ENCODE data around the gene CCDC88C.

The CCDC88C gene

GRCh38 chr14:91358025-91358319, 59.6 kb downstream of the CCDC88C start:
- POLR2A ChIA-PET = no interaction called here
- CTCF ChIA-PET = interaction anchor here (1.6 to 8.4 kb wide), 5 partner anchors 15 to 60 kb away, joined by 3 to 56 read pairs (median 4); no protein-coding TSS in a partner anchor
- no peak for DNase-seq (ENCODE audit: extremely low spot score)
- TF ChIP-seq CTCF (IDR thresholded peaks at IDR 0.05; ENCODE audit: control extremely low read depth, extremely low read depth, low read depth, missing control alignments) = no peak

GRCh38 chr14:91357272-91358024, 60.2 kb downstream of the CCDC88C start:
- DNase-seq (ENCODE audit: extremely low spot score) = no peak
- POLR2A ChIA-PET = no interaction called here
- no peak for TF ChIP-seq CTCF (IDR thresholded peaks at IDR 0.05; ENCODE audit: control extremely low read depth, extremely low read depth, low read depth, missing control alignments)
- CTCF ChIA-PET = interaction anchor here (1.0 to 8.4 kb wide), 9 partner anchors 14 to 70 kb away, joined by 3 to 56 read pairs (median 4); no protein-coding TSS in a partner anchor

GRCh38 chr14:91356181-91356763, 61.3 kb downstream of the CCDC88C start:
- DNase-seq (ENCODE audit: extremely low spot score) = no peak
- no peak for TF ChIP-seq CTCF (IDR thresholded peaks at IDR 0.05; ENCODE audit: control extremely low read depth, extremely low read depth, low read depth, missing control alignments)
- CTCF ChIA-PET = interaction anchor here (0.7 to 8.4 kb wide), 12 partner anchors 9 to 71 kb away, joined by 3 to 56 read pairs (median 4); no protein-coding TSS in a partner anchor
- POLR2A ChIA-PET = no interaction called here

GRCh38 chr14:91354979-91355685, 62.5 kb downstream of the CCDC88C start:
- peak; percentile 41 for TF ChIP-seq CTCF (IDR thresholded peaks at IDR 0.05; ENCODE audit: control extremely low read depth, extremely low read depth, low read depth, missing control alignments)
- CTCF ChIA-PET = interaction anchor here (0.9 to 8.4 kb wide), 13 partner anchors 9 to 240 kb away, joined by 3 to 56 read pairs (median 5); partner anchors contain the start of gene CCDC88C
- POLR2A ChIA-PET = no interaction called here
- peak; percentile 62 for DNase-seq (ENCODE audit: extremely low spot score)

- DNase-seq (ENCODE audit: extremely low spot score) = no peak
- CTCF ChIA-PET = interaction anchor here (0.6 to 8.4 kb wide), 13 partner anchors 9 to 240 kb away, joined by 3 to 56 read pairs (median 5); no protein-coding TSS in a partner anchor
- TF ChIP-seq CTCF (IDR thresholded peaks at IDR 0.05; ENCODE audit: control extremely low read depth, extremely low read depth, low read depth, missing control alignments) = no peak
- POLR2A ChIA-PET = no interaction called here
Observed at GRCh38 chr14:91354221-91354916, 63.3 kb downstream of the CCDC88C start.
